Activated T-cell treated with anti-CD3 and anti-CD28 coated beads for 1 hour (primary cell): ENCODE results near the gene ETNPPL.

Experiments used
- DNase-seq: peaks from one replicate; pipeline ENCODE4 v3.0.0-alpha.2; 2020; ENCODE audit warnings: low read depth

The ETNPPL gene

DNA sequence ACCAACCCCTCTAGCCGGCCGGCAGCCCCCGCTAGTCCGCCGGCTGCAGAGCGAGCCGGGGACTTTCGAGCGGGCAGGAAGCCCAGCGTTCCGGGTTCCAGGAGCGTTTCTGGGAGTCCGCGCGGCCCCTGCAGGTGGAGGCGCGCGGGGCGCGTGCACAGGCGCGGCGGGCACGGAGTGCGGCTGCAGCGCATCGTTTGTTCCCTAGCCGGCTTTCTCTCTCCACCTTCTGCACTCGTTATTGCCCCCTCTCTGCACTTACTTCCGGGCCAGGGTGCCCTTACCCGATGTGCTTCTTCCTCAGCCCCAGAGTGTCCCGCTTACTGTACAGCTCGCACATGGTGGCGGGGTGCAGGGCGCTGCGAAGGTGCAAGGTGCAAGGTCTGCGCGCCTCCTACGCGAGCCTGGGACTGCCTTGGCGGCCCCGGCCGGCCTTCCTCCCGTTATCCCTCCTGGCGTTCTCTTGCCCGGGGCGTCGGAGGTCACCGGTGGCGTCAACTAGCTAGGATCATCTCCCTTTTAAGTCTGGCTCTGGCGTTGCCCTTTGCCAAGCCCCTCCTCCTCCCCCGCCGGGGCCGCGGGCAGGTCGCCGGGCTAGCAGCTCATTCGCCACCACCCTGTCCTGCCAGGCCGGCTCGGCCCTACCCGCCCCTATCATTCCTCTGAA, at the start of gene ETNPPL:
TSS of gene ETNPPL (minus strand) at position 495 of the 667 bp plus-strand sequence. CDS start at position 340, 155 bp downstream.
- no peak for DNase-seq

GRCh38 chr4:108811486-108811885, 48.6 kb upstream of the ETNPPL start:
- no peak for DNase-seq

DNA sequence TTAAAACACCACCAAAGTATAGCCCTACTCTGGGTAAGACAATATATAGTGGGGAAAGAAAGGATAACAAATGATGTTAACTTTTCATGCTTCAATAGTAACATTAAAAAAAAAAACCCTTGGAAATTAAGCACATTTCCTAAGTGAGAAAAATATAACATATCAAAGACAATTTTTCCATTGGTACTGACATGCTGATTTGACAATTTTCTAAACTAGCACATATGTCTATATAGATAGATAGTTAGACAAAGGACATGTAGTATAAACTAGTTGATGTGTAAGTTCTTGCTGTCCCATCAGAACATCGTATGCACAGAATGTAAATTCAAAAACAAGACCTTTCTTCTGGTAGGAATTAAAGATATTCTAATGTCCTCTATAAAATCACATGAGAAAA, 47.2 kb upstream of the ETNPPL start:
- no peak for DNase-seq

GRCh38 chr4:108804648-108805273, 41.9 kb upstream of the ETNPPL start:
- DNase-seq: no peak

DNA sequence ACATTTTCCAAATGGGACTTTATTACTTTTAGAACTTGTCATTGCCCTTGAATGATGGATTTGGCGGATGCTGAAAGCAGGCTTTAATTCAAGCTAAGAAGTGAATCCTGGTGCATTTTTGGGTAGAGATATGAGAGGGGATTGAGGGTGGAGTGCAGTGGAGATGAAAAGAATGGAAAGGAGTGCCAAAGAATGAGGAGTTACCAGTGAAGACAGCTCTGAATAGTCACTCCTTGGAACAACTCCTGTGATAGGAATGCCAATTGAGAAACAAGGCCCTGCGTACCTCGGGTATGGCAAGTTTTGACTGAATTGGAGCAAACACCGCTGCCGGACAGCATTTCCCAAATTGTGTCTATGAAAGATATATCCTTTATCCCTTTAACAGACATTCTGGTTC, 36.5 kb upstream of the ETNPPL start:
- DNase-seq: no peak

DNA sequence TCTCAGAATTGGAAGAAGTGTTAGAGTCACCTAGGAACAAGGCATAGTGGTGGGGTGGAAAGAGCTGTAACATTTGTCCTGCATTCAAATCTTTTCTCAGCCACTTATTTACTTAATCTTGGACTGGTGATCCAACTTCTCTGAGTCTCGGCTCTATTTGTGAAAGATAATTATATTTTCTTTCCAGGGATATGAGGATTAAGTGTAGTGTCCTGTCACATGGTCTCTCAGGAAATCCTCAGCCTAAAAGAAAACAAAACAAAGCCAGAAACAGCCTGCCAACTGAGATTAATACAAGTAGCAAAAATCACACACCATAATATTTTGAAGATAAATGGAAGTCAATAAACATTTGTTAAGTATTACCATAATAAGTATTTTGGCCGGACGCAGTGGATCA, 33.3 kb upstream of the ETNPPL start:
- no peak for DNase-seq

DNA sequence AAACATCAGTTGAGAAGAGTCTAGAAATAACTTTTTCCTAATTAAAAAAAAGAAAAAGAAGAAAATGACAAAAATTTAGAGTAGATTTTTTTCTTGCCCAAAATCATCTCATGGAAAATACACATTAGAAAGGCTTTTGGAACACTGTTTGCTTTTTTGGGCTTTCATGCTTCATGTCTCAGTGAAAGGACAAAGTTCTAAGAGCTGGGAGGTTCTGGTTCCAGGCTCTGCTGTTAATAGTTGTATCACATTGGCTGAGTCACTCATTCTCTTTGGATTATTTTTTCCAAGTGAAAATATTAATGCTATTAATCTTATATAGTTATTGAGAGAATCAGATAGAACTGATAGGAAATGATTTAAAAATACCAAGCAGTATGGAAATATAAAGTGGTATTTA, 32.9 kb upstream of the ETNPPL start:
- DNase-seq: no peak

GRCh38 chr4:108794136-108794535, 31.3 kb upstream of the ETNPPL start:
- DNase-seq: no peak

- no peak for DNase-seq
Measured at GRCh38 chr4:108793415-108793814, 30.6 kb upstream of the ETNPPL start.

DNA sequence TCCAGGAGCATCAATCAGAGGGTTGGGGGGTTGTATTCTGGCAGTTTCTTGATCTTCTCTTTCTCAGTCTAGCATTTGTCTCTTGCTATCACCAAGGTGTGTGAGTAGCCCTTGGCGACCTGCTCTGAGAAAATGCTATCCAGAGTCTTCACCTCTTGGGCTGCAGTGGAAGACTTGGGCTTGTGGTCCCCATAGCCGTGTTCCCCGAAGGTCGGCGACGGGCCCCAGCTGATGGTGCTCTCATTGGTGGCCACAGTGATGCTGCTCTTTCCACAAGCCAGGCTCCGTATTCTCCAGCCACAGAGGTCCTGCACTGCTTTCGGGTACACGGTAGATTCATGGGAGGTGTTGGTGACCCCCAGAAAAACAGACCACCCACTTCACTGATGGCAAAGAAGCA, 25.9 kb upstream of the ETNPPL start:
- no peak for DNase-seq

DNA sequence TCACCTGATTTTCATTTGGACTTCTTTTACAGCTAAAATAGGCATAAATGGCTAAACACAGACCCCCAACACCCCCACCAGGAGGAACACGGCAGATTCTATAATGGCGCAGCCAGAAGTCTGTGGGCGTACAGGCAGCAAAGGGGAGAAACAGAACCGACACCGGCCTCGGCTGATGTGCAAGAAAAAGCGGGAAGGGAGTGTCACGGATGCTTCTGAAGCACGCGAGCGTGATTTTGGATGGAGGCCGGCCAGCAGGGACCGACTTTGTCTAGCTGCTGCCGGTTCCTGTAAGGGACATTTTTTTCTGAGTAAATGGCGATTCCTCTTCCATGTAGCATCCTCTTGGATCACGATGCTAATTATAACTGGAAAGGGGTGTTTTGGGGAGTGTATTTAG, 24.9 kb upstream of the ETNPPL start:
- DNase-seq: no peak

DNA sequence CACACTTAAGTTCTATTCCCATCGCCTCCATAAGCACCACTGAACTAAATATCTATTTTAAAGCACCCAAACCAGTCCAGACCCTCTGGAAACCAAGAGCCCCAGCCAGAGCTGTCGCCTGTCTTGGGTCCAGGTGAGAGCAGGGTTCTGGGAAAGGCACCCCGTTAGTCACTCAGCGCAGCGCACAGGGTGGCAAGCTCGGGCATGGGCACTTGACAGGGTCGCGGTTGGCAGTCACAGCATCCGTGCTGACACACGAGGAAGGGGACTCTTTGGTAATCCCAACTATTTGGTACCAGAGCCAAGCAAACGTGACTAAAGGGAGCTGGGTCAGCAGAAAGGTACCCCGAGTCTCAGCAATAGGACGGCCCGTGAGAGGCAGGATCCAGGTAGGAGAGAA, 24.3 kb upstream of the ETNPPL start:
- DNase-seq: no peak

- DNase-seq: no peak
Measured at GRCh38 chr4:108786351-108786750, 23.5 kb upstream of the ETNPPL start.

GRCh38 chr4:108783665-108784463, 21.0 kb upstream of the ETNPPL start:
- DNase-seq: no peak

GRCh38 chr4:108779958-108780357, 17.1 kb upstream of the ETNPPL start:
- no peak for DNase-seq

DNA sequence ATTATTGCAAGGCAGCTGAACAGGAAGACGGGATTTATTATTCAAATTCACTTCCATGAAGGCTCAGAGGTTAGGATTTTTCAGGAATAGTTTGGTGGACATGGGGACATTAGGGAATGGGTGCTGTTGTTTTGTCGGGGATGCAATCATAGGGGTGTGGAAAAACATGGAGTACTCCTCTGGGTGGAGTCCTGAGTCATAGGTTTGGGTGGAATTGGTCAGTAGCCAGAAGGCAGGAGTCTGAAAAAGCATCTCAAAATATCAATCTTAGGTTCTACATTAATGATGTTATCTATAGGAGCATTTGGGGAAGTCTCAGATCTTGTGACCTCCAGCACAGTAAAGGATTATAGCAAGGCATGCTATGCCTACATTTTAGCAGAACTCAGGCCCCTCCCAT, 14.5 kb upstream of the ETNPPL start:
- no peak for DNase-seq

- DNase-seq: no peak
Measured at GRCh38 chr4:108775921-108776320, 13.1 kb upstream of the ETNPPL start.

GRCh38 chr4:108774809-108775530, 12.1 kb upstream of the ETNPPL start:
- DNase-seq: no peak

DNA sequence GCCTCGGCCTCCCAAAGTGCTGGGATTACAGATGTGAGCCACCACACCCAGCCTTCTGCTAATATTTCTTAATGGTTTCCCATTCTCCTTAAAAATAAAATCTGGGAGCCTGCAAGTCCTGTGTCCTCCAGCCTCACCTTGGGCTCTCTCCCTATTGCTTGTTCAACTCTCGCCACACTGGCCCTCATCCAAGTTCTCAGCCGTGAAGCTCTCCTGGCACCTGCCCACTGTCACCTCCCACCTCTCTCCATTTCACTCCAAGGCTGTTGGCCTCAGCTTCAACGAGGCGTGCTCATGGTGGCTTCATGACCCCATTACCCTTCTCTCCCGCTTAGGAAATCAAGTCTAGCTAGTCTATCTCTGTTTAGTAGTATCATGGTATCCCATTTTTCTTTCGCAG, 9.5 kb upstream of the ETNPPL start:
- DNase-seq: no peak

DNA sequence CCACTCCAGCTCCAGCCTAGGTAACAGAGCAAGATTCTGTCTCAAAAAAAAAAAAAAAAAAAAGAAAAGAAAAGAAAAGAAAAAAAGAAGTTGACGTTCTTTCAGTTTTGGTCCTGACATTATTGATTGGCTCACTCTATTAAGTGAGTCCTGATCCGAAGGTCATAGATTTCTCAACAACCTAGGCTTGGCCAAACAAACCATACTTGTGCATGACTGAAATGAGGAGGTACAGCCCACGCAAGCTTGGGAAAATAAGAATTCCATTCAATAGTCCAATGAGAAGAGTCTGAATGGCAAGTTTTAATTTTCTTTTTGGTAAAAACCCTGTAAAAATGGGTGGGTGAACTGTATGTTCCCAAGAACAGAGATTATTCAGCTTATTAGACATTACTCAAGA, 3.2 kb upstream of the ETNPPL start:
- no peak for DNase-seq

DNA sequence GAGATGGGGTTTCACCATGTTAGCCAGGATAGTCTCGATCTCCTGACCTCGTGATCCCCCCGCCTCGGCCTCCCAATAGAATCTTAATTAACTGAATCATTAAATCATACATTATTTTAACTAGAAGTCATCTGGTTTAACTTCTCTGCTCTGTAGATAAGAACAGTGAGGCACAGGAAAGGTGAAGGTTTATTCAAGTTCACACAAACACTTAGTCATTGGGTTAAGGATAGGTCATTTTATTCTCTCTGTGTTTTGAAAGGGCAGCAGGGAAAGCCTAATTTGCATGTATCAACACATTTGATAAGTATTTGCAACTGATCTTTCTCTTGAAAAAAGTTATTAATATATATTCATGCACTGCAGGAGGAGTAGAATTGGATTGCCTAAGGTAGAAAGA, 1.1 kb upstream of the ETNPPL start:
- DNase-seq: no peak

- DNase-seq: no peak
Measured at GRCh38 chr4:108763226-108763593, 357 bp upstream of the ETNPPL start.

- DNase-seq: no peak
Measured at GRCh38 chr4:108758498-108758897, 4.4 kb downstream of the ETNPPL start.
